ENCODE measurements around the gene SPRY4.
"Not testable (repeated sequence)": the region's sequence is repeated elsewhere in the genome, so short reads cannot be mapped to it uniquely, and the experiment has no call there.

Gene SPRY4

GRCh38 chr5:142314109-142314508 lies 10.7 kb downstream of the SPRY4 start:
- DNase-seq, result no peak

- DNase-seq, result no peak
Measured at GRCh38 chr5:142313682-142314081, 11.1 kb downstream of the SPRY4 start.

GRCh38 chr5:142313275-142313674 lies 11.5 kb downstream of the SPRY4 start:
- no peak for DNase-seq

GRCh38 chr5:142312399-142312798 lies 12.4 kb downstream of the SPRY4 start:
- no peak for DNase-seq

GRCh38 chr5:142311725-142312124 lies 13.1 kb downstream of the SPRY4 start:
- DNase-seq, result no peak

- DNase-seq, result no peak
Measured at GRCh38 chr5:142310803-142311202, 14.0 kb downstream of the SPRY4 start.

GRCh38 chr5:142309747-142310318 lies 15.0 kb downstream of the SPRY4 start:
- DNase-seq, result no peak

GRCh38 chr5:142308358-142308757 lies 16.5 kb downstream of the SPRY4 start:
- DNase-seq, result no peak

- no peak for DNase-seq
Measured at GRCh38 chr5:142307146-142307890, 17.5 kb downstream of the SPRY4 start.

GRCh38 chr5:142306077-142306502 lies 18.7 kb downstream of the SPRY4 start:
- no peak for DNase-seq

- DNase-seq, result no peak
Measured at GRCh38 chr5:142305211-142305610, 19.6 kb downstream of the SPRY4 start.

GRCh38 chr5:142304013-142304701 lies 20.7 kb downstream of the SPRY4 start:
- no peak for DNase-seq

GRCh38 chr5:142303565-142303964 lies 21.3 kb downstream of the SPRY4 start:
- DNase-seq, result no peak

- no peak for DNase-seq
Measured at GRCh38 chr5:142301540-142301939, 23.3 kb downstream of the SPRY4 start.

GRCh38 chr5:142300677-142301076 lies 24.1 kb downstream of the SPRY4 start:
- DNase-seq, result no peak

GRCh38 chr5:142298789-142299188 lies 26.0 kb downstream of the SPRY4 start:
- no peak for DNase-seq

- not testable (repeated sequence) for DNase-seq
Measured at GRCh38 chr5:142297786-142298185, 27.0 kb downstream of the SPRY4 start.

- no peak for DNase-seq
Measured at GRCh38 chr5:142296914-142297417, 27.9 kb downstream of the SPRY4 start.

- DNase-seq, result no peak
Measured at GRCh38 chr5:142295960-142296860, 28.6 kb downstream of the SPRY4 start.

GRCh38 chr5:142295084-142295758 lies 29.6 kb downstream of the SPRY4 start:
- no peak for DNase-seq

- no peak for DNase-seq
Measured at GRCh38 chr5:142293486-142293885, 31.3 kb downstream of the SPRY4 start.

GRCh38 chr5:142292808-142293207 lies 32.0 kb downstream of the SPRY4 start:
- no peak for DNase-seq

Data from CD4-positive, alpha-beta T cell treated with Interleukin-17A for 1 hour (primary cell).